Smooth muscle cell (in vitro differentiated cells): ENCODE data around the gene TRIM10. TPM values are rescaled to one million over a fixed set of nuclear protein-coding genes. Genes with fewer than 3 reads are reported as not detected.

Source experiments
- DNase-seq: peaks from one replicate; lab custom pipeline; 2025; ENCODE audit not compliant: unreplicated experiment; lab: John Stamatoyannopoulos, UW
- H2AFZ ChIP-seq: fragments of 200-600 bp; sonication (generic); 2 replicates; pipeline ENCODE4 v1.6.0; 2016; ENCODE audit warnings: antibody characterized with exemption, low read depth, mild to moderate bottlenecking
- H3F3A ChIP-seq: fragments of 200-600 bp; sonication (generic); 2 replicates; pipeline ENCODE4 v1.6.0; 2017; ENCODE audit warnings: antibody characterized with exemption, low read depth
- H3K27ac ChIP-seq: fragments of 200-600 bp; sonication (generic); 2 replicates; pipeline ENCODE4 v1.5.1; 2016; ENCODE audit warnings: low read depth, mild to moderate bottlenecking
- H3K27me3 ChIP-seq: fragments of 200-600 bp; sonication (generic); 2 replicates; pipeline ENCODE4 v1.6.1; 2016; ENCODE audit warnings: low read depth, mild to moderate bottlenecking
- H3K36me3 ChIP-seq: fragments of 200-600 bp; sonication (generic); 2 replicates; pipeline ENCODE4 v1.5.1; 2016; ENCODE audit warnings: low read depth
- H3K4me1 ChIP-seq: fragments of 200-600 bp; sonication (generic); 2 replicates; pipeline ENCODE4 v1.5.1; 2016; ENCODE audit warnings: low read depth
- H3K4me2 ChIP-seq: fragments of 200-600 bp; sonication (generic); 2 replicates; pipeline ENCODE4 v1.6.0; 2016; ENCODE audit warnings: mild to moderate bottlenecking
- H3K4me3 ChIP-seq: fragments of 200-600 bp; sonication (generic); 2 replicates; pipeline ENCODE4 v1.5.1; 2016; ENCODE audit warnings: mild to moderate bottlenecking
- H3K79me2 ChIP-seq: fragments of 200-600 bp; sonication (generic); 2 replicates; pipeline ENCODE4 v1.6.0; 2016; ENCODE audit warnings: low read depth, mild to moderate bottlenecking
- H3K9ac ChIP-seq: fragments of 200-600 bp; sonication (generic); 2 replicates; pipeline ENCODE4 v1.6.0; 2016; ENCODE audit warnings: low read depth
- H3K9me3 ChIP-seq: fragments of 200-600 bp; sonication (generic); replicated peaks from 2 replicates; pipeline ENCODE4 v1.5.1; 2016; ENCODE audit warnings: low read depth
- H4K20me1 ChIP-seq: fragments of 200-600 bp; sonication (generic); 2 replicates; pipeline ENCODE4 v1.6.0; 2016; ENCODE audit warnings: low read depth
- CTCF ChIP-seq: fragments of 200-600 bp; sonication (generic); IDR thresholded peaks from 2 replicates; pipeline ENCODE4 v1.5.1; 2017; ENCODE audit warnings: borderline replicate concordance, mild to moderate bottlenecking, antibody characterized with exemption; ENCODE audit not compliant: insufficient read depth, poor library complexity, severe bottlenecking
- WGBS: methylation state at CpG from one replicate; pipeline ENCODE4 v1.1.7; 2016; ENCODE audit warnings: low lambda C conversion rate; 5-methylcytosine and 5-hydroxymethylcytosine counted together
- polyA plus RNA-seq: library from polyadenylated mRNA; unstranded; fragments of >200 nt; fragmentation: Nextera tagmentation; extraction: Ambion mirVana; gene quantifications from 2 replicates; pipeline ENCODE4 v1.2.1, GENCODE V29; 2016
- total RNA-seq: library from RNA; depleted of rRNA; stranded (reverse); fragments of >200 nt; gene quantifications from 2 replicates; pipeline ENCODE4 v1.2.3, GENCODE V29; 2014

The TRIM10 gene
- total and polyA plus RNA-seq, 2 experiments from 2014 or later = not detected

- no peaks in the 10 kb centered on the region for H3K4me1 ChIP-seq
- DNase-seq = no peak
- no peak overlapping the region for H3K27ac ChIP-seq
- peaks cover 13% of the 10 kb centered on the region for H4K20me1 ChIP-seq
- H2AFZ ChIP-seq = no peak overlapping the region
- H3K79me2 ChIP-seq = no peaks in the 10 kb centered on the region
- H3K4me3 ChIP-seq = no peak overlapping the region
- no peak overlapping the region for H3K9ac ChIP-seq
- peaks cover 8% of the 10 kb centered on the region for H3K36me3 ChIP-seq
- no peaks in the 10 kb centered on the region for H3F3A ChIP-seq
- no peak for TF ChIP-seq CTCF
- no peaks in the 10 kb centered on the region for H3K27me3 ChIP-seq
- no peaks in the 10 kb centered on the region for H3K9me3 ChIP-seq
- no peak overlapping the region for H3K4me2 ChIP-seq
- 91% methylated on average over 8 of the region's 8 CpGs for WGBS
These were observed 34.0 kb upstream of the TRIM10 start for GRCh38 chr6:30194797-30195690.

GRCh38 chr6:30192076-30192475, 31.1 kb upstream of the TRIM10 start:
- DNase-seq = no peak
- no peaks in the 10 kb centered on the region for H3K27me3 ChIP-seq
- WGBS = 88% methylated on average over 7 of the region's 7 CpGs
- peaks cover 13% of the 10 kb centered on the region for H3K36me3 ChIP-seq
- H3K4me2 ChIP-seq = no peak overlapping the region
- no peaks in the 10 kb centered on the region for H4K20me1 ChIP-seq
- no peak overlapping the region for H2AFZ ChIP-seq
- no peaks in the 10 kb centered on the region for H3K79me2 ChIP-seq
- no peaks in the 10 kb centered on the region for H3K9me3 ChIP-seq
- H3K4me3 ChIP-seq = no peak overlapping the region
- H3K4me1 ChIP-seq = no peaks in the 10 kb centered on the region
- H3K27ac ChIP-seq = no peak overlapping the region
- no peak for TF ChIP-seq CTCF
- H3K9ac ChIP-seq = no peak overlapping the region
- H3F3A ChIP-seq = no peaks in the 10 kb centered on the region

- Histone ChIP-seq H3K4me2 (no peak overlapping the region), H3K79me2 (no peaks in the 10 kb centered on the region), H2AFZ (no peak overlapping the region), H3K27ac (no peak overlapping the region), H3K27me3 (no peaks in the 10 kb centered on the region), H3K4me3 (no peak overlapping the region), H3K9me3 (no peaks in the 10 kb centered on the region), H3K36me3 (peaks cover 14% of the 10 kb centered on the region), H3K9ac (no peak overlapping the region), H4K20me1 (no peaks in the 10 kb centered on the region), H3F3A (no peaks in the 10 kb centered on the region), H3K4me1 (no peaks in the 10 kb centered on the region)
- TF ChIP-seq CTCF = no peak
- WGBS = 96% methylated on average over 5 of the region's 5 CpGs
- DNase-seq = no peak
These were observed 27.5 kb upstream of the TRIM10 start for GRCh38 chr6:30188541-30188940.
